Ishikawa (cell line): ENCODE results near the gene MIB1.

Source experiments
- CEBPB ChIP-seq: IDR thresholded peaks from 2 replicates; pipeline ENCODE4 v1.6.1; 2012
- CREB1 ChIP-seq: IDR thresholded peaks from 2 replicates; pipeline ENCODE4 v1.6.1; 2012; ENCODE audit warnings: low read depth
- EGR1 ChIP-seq: IDR thresholded peaks from 2 replicates; pipeline ENCODE4 v1.6.1; 2012
- EP300 ChIP-seq: IDR thresholded peaks from 2 replicates; pipeline ENCODE4 v1.6.1; 2012; ENCODE audit warnings: borderline replicate concordance
- FOXM1 ChIP-seq: IDR thresholded peaks from 2 replicates; pipeline ENCODE4 v1.6.1; 2012; ENCODE audit warnings: low read depth, borderline replicate concordance
- NFIC ChIP-seq: IDR thresholded peaks from 2 replicates; pipeline ENCODE4 v1.6.1; 2012
- RAD21 ChIP-seq: IDR thresholded peaks from 2 replicates; pipeline ENCODE4 v1.6.1; 2012; ENCODE audit warnings: low read depth
- TAF1 ChIP-seq: IDR thresholded peaks from 2 replicates; pipeline ENCODE4 v1.6.1; 2012; ENCODE audit warnings: low read depth, mild to moderate bottlenecking
- TCF12 ChIP-seq: IDR thresholded peaks from 2 replicates; pipeline ENCODE4 v1.6.1; 2012; ENCODE audit warnings: low read depth
- TEAD4 ChIP-seq: IDR thresholded peaks from 2 replicates; pipeline ENCODE4 v1.6.1; 2012
- YY1 ChIP-seq: IDR thresholded peaks from 2 replicates; pipeline ENCODE4 v1.6.1; 2012; ENCODE audit warnings: low read depth
- ZBTB7A ChIP-seq: IDR thresholded peaks from 2 replicates; pipeline ENCODE4 v1.6.1; 2012; ENCODE audit warnings: low read depth
- TF ChIP-seq, protein P1 (sequence below): IDR thresholded peaks from 2 replicates; pipeline ENCODE4 v1.6.1; 2012; ENCODE audit warnings: low read depth, mild to moderate bottlenecking
- TF ChIP-seq, protein P2 (sequence below): IDR thresholded peaks from 2 replicates; pipeline ENCODE4 v1.6.1; 2012
- TF ChIP-seq, protein P3 (sequence below): IDR thresholded peaks from 2 replicates; pipeline ENCODE4 v1.6.1; 2012

Gene MIB1

DNA sequence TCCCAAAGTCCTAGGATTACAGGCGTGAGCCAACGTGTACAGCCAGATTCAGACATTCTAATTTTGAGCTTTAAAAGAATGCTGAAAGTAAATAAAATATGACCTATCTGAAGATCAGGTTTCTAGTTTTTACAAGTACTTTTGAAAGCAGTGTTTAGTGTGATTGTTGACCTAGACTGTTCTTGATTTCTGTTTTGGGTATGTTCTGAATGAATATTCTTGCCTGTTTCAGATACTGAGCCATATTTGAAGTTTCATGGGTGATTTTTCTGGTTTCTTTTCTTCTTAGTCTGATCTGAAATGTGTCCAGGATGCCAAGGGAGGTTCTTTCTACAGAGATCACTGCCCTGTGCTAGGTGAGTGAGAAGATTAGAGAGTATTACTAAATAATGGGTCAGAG lies 37.2 kb downstream of the MIB1 start:
- TF ChIP-seq ZBTB7A (no peak), CEBPB (no peak), TCF12 (no peak)

DNA sequence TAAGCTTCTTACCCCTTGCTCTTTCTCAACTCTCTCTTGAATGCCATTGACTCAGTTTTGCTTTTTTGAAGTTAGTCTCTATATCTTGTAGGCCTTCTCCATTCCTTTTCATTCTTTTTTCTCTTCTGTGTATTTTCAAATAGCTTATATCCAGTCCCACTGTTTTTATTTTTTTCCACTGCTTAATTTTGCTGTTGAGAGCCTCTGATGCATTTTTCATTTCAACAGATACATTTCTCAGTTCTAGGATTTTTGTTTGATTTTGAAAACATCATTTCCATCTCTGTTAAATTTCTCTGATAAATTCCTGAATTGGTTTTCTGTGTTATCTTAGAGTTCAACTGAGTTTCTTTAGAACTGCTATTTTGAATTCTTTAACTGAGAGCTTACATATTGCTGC lies 45.9 kb downstream of the MIB1 start:
- TF ChIP-seq YY1: no peak
- TF ChIP-seq TAF1: no peak
- TF ChIP-seq TEAD4: no peak
- TF ChIP-seq, protein P1, sequence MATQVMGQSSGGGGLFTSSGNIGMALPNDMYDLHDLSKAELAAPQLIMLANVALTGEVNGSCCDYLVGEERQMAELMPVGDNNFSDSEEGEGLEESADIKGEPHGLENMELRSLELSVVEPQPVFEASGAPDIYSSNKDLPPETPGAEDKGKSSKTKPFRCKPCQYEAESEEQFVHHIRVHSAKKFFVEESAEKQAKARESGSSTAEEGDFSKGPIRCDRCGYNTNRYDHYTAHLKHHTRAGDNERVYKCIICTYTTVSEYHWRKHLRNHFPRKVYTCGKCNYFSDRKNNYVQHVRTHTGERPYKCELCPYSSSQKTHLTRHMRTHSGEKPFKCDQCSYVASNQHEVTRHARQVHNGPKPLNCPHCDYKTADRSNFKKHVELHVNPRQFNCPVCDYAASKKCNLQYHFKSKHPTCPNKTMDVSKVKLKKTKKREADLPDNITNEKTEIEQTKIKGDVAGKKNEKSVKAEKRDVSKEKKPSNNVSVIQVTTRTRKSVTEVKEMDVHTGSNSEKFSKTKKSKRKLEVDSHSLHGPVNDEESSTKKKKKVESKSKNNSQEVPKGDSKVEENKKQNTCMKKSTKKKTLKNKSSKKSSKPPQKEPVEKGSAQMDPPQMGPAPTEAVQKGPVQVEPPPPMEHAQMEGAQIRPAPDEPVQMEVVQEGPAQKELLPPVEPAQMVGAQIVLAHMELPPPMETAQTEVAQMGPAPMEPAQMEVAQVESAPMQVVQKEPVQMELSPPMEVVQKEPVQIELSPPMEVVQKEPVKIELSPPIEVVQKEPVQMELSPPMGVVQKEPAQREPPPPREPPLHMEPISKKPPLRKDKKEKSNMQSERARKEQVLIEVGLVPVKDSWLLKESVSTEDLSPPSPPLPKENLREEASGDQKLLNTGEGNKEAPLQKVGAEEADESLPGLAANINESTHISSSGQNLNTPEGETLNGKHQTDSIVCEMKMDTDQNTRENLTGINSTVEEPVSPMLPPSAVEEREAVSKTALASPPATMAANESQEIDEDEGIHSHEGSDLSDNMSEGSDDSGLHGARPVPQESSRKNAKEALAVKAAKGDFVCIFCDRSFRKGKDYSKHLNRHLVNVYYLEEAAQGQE: no peak
- TF ChIP-seq EP300: no peak
- no peak for TF ChIP-seq TCF12
- TF ChIP-seq ZBTB7A: no peak
- TF ChIP-seq NFIC: no peak
- TF ChIP-seq, protein P2, sequence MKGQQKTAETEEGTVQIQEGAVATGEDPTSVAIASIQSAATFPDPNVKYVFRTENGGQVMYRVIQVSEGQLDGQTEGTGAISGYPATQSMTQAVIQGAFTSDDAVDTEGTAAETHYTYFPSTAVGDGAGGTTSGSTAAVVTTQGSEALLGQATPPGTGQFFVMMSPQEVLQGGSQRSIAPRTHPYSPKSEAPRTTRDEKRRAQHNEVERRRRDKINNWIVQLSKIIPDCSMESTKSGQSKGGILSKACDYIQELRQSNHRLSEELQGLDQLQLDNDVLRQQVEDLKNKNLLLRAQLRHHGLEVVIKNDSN: no peak
- TF ChIP-seq FOXM1: no peak
- TF ChIP-seq, protein P3, sequence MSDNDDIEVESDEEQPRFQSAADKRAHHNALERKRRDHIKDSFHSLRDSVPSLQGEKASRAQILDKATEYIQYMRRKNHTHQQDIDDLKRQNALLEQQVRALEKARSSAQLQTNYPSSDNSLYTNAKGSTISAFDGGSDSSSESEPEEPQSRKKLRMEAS: no peak
- TF ChIP-seq RAD21: no peak
- TF ChIP-seq EGR1: no peak
- TF ChIP-seq CEBPB: no peak
- TF ChIP-seq CREB1: no peak

DNA sequence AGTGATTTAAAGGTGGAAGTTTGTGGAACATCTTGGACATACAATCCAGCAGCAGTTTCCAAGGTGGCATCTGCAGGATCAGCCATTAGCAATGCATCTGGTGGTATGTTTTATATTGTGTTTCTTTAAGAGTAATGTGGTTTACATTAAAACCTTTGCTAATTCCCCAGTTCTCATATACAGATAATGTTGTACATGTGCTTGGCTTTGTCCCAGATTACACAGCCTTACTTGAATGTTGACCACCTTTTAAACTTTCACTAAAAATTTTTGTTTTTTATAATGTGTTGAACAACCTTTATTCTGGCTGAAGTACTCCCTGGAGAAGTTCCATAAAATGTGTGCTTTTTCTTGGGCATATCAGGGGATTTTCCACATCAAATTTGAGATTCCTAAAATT lies 57.5 kb downstream of the MIB1 start:
- TF ChIP-seq YY1: no peak
- TF ChIP-seq, protein P3: no peak
- TF ChIP-seq RAD21: no peak
- no peak for TF ChIP-seq NFIC
- no peak for TF ChIP-seq CREB1
- TF ChIP-seq, protein P1: no peak

DNA sequence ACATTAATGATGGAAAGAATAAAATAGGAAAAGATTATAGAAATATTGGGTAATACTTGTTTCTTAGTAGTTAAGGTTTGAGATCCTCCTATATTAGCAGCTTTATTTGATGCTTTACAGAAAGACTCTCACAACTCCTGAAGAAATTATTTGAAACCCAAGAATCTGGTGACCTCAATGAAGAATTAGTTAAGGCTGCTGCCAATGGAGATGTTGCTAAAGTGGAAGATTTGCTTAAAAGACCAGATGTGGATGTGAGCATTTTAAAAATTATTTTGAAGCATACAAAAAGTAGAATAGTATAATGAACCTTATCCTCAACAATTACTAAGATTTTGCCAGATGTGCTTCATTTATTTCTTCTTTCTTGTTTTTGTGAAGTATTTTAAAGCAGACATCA lies 59.1 kb downstream of the MIB1 start:
- TF ChIP-seq FOXM1: no peak
- TF ChIP-seq TCF12: no peak
- no peak for TF ChIP-seq CEBPB
- TF ChIP-seq TAF1: no peak
- TF ChIP-seq, protein P1: no peak

DNA sequence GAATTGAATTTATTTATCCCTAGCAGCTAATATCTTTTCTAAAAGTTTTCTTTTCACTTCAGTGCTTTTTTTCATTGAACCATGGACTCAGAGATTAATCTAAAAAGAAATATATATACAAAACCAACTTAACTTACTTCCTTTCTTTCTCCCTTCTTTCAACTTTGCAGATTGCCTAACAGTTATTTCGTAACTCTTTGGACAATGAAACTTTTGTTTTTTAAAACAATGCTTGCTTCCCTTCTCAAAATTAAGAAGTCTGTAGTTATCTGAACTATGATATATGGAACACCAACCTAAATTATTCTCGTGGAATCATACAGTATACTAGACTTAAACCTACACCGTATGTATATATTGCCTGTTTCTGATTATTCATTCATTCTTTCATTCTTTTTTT lies 62.9 kb downstream of the MIB1 start:
- TF ChIP-seq NFIC (no peak), CEBPB (peak; percentile 89)

DNA sequence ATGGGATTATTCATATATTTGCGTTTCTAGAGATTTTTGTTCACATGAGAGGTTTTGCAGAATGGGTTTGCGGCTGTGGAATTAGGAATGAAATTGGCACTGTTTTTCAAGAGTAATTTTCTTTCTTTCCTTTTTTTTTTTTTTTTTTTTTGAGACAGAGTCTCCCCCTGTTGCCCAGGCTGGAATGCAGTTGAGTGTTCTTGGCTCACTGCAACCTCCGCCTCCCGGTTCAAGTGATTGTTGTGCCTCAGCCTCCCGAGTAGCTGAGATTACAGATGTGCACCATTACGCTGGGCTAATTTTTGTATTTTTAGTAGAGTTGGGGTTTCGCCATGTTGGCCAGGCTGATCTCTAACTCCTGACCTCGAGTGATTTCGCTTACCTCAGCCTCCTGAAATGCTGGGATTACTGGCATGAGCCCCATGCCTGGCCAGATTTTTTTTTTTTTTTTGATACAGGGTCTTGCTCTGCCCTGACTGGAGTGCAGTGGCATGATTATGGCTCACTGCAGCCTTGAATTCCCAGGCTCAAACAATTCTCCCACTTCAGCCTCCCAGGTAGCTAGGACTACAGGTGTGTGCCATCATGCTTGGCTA lies 65.3 kb downstream of the MIB1 start:
- TF ChIP-seq TCF12 (no peak), CREB1 (no peak), TAF1 (no peak), ZBTB7A (no peak), EGR1 (no peak), TEAD4 (no peak), RAD21 (no peak), CEBPB (no peak), YY1 (no peak), FOXM1 (no peak), EP300 (no peak)
- TF ChIP-seq, protein P2: no peak
- TF ChIP-seq, protein P3: no peak
- TF ChIP-seq, protein P1: no peak
